ENCODE data around the gene PIEZO2. TPM values are rescaled to one million over a fixed set of nuclear protein-coding genes. Genes with fewer than 3 reads are reported as not detected.
A peak's percentile ranks its signal among the peaks of the same experiment; 100 is the strongest.
"Not testable (repeated sequence)": the region's sequence is repeated elsewhere in the genome, so short reads cannot be mapped to it uniquely, and the experiment has no call there.

Gene PIEZO2
- total RNA-seq, 2 experiments from 2014 or later = not detected

- Mint-ChIP-seq H3K27ac (no peak overlapping the region), H3K4me1 (no peaks in the 10 kb centered on the region), H3K27me3 (peaks cover 10% of the 10 kb centered on the region), H3K4me3 (no peak overlapping the region), H3K36me3 (ENCODE audit: low read depth) (no peaks in the 10 kb centered on the region), H3K9me3 (no peaks in the 10 kb centered on the region)
- no peak for DNase-seq
- ChIA-PET POLR2A (no interaction called here), CTCF (no interaction called here)
Observed at GRCh38 chr18:10863026-10863425, 286.3 kb downstream of the PIEZO2 start.

GRCh38 chr18:10860928-10861327 lies 288.4 kb downstream of the PIEZO2 start:
- no peaks in the 10 kb centered on the region for H3K9me3 Mint-ChIP-seq
- no peaks in the 10 kb centered on the region for H3K36me3 Mint-ChIP-seq (ENCODE audit: low read depth)
- peaks cover 10% of the 10 kb centered on the region for H3K27me3 Mint-ChIP-seq
- no peaks in the 10 kb centered on the region for H3K4me1 Mint-ChIP-seq
- no peak for DNase-seq
- ChIA-PET CTCF (no interaction called here), POLR2A (no interaction called here)
- no peak overlapping the region for H3K27ac Mint-ChIP-seq
- no peak overlapping the region for H3K4me3 Mint-ChIP-seq

GRCh38 chr18:10860382-10860781 lies 289.0 kb downstream of the PIEZO2 start:
- POLR2A ChIA-PET = no interaction called here
- CTCF ChIA-PET = no interaction called here
- H3K9me3 Mint-ChIP-seq = no peaks in the 10 kb centered on the region

GRCh38 chr18:10858477-10858876 lies 290.9 kb downstream of the PIEZO2 start:
- H3K9me3 Mint-ChIP-seq = no peaks in the 10 kb centered on the region
- CTCF ChIA-PET = no interaction called here
- H3K27ac Mint-ChIP-seq = no peak overlapping the region
- DNase-seq = no peak
- H3K4me1 Mint-ChIP-seq = no peaks in the 10 kb centered on the region
- POLR2A ChIA-PET = no interaction called here
- H3K27me3 Mint-ChIP-seq = peaks cover 5% of the 10 kb centered on the region
- no peak overlapping the region for H3K4me3 Mint-ChIP-seq
- H3K36me3 Mint-ChIP-seq (ENCODE audit: low read depth) = no peaks in the 10 kb centered on the region

More at GRCh38 chr18:10860382-10860781, 289.0 kb downstream of the PIEZO2 start:
- Mint-ChIP-seq H3K4me1 (no peaks in the 10 kb centered on the region), H3K4me3 (no peak overlapping the region), H3K27ac (no peak overlapping the region), H3K27me3 (peaks cover 10% of the 10 kb centered on the region), H3K36me3 (ENCODE audit: low read depth) (no peaks in the 10 kb centered on the region)
- no peak for DNase-seq

- Mint-ChIP-seq H3K27ac (no peak overlapping the region), H3K4me3 (no peak overlapping the region), H3K36me3 (ENCODE audit: low read depth) (no peaks in the 10 kb centered on the region), H3K4me1 (no peaks in the 10 kb centered on the region), H3K27me3 (no peaks in the 10 kb centered on the region), H3K9me3 (no peaks in the 10 kb centered on the region)
- no peak for DNase-seq
- POLR2A ChIA-PET = no interaction called here
- CTCF ChIA-PET = no interaction called here
Observed at GRCh38 chr18:10856132-10856531, 293.2 kb downstream of the PIEZO2 start.

GRCh38 chr18:10852385-10853303 lies 296.7 kb downstream of the PIEZO2 start:
- Mint-ChIP-seq H3K4me1 (no peaks in the 10 kb centered on the region), H3K27me3 (peaks cover 7% of the 10 kb centered on the region), H3K4me3 (no peak overlapping the region), H3K27ac (no peak overlapping the region), H3K36me3 (ENCODE audit: low read depth) (no peaks in the 10 kb centered on the region), H3K9me3 (no peaks in the 10 kb centered on the region)
- POLR2A ChIA-PET = no interaction called here
- CTCF ChIA-PET = no interaction called here
- DNase-seq = no peak

- CTCF ChIA-PET = interaction anchor here (0.8 to 1.6 kb wide), 2 partner anchors 11 to 94 kb away, joined by 3 to 5 read pairs; no protein-coding TSS in a partner anchor
- no peaks in the 10 kb centered on the region for H3K9me3 Mint-ChIP-seq
Observed at GRCh38 chr18:10851824-10852319, 297.5 kb downstream of the PIEZO2 start.

GRCh38 chr18:10850840-10851239 lies 298.5 kb downstream of the PIEZO2 start:
- Mint-ChIP-seq H3K9me3 (no peaks in the 10 kb centered on the region), H3K4me1 (no peaks in the 10 kb centered on the region), H3K27ac (no peak overlapping the region), H3K36me3 (ENCODE audit: low read depth) (no peaks in the 10 kb centered on the region), H3K4me3 (no peak overlapping the region), H3K27me3 (peaks cover 10% of the 10 kb centered on the region)
- DNase-seq = no peak
- CTCF ChIA-PET = interaction anchor here (0.6 to 1.6 kb wide), 2 partner anchors 93 to 804 kb away, joined by 3 to 5 read pairs; no protein-coding TSS in a partner anchor
- POLR2A ChIA-PET = no interaction called here

More at GRCh38 chr18:10851824-10852319, 297.5 kb downstream of the PIEZO2 start:
- H3K27me3 Mint-ChIP-seq = peaks cover 8% of the 10 kb centered on the region
- no peaks in the 10 kb centered on the region for H3K36me3 Mint-ChIP-seq (ENCODE audit: low read depth)
- no peak overlapping the region for H3K4me3 Mint-ChIP-seq
- POLR2A ChIA-PET = no interaction called here
- no peaks in the 10 kb centered on the region for H3K4me1 Mint-ChIP-seq
- H3K27ac Mint-ChIP-seq = no peak overlapping the region
- peak; percentile 10 for DNase-seq

GRCh38 chr18:10850216-10850615 lies 299.2 kb downstream of the PIEZO2 start:
- H3K27me3 Mint-ChIP-seq = peaks cover 10% of the 10 kb centered on the region
- ChIA-PET POLR2A (no interaction called here), CTCF (interaction anchor here (0.6 to 1.6 kb wide), 2 partner anchors 93 to 805 kb away, joined by 3 to 5 read pairs; no protein-coding TSS in a partner anchor)
- no peaks in the 10 kb centered on the region for H3K36me3 Mint-ChIP-seq (ENCODE audit: low read depth)
- no peak overlapping the region for H3K4me3 Mint-ChIP-seq
- no peak overlapping the region for H3K27ac Mint-ChIP-seq
- H3K9me3 Mint-ChIP-seq = no peaks in the 10 kb centered on the region
- no peak for DNase-seq
- H3K4me1 Mint-ChIP-seq = no peaks in the 10 kb centered on the region

GRCh38 chr18:10847907-10848306 lies 301.5 kb downstream of the PIEZO2 start:
- peaks cover 10% of the 10 kb centered on the region for H3K27me3 Mint-ChIP-seq
- ChIA-PET POLR2A (no interaction called here), CTCF (no interaction called here)
- no peak for DNase-seq
- H3K9me3 Mint-ChIP-seq = no peaks in the 10 kb centered on the region
- H3K4me3 Mint-ChIP-seq = no peak overlapping the region
- no peaks in the 10 kb centered on the region for H3K36me3 Mint-ChIP-seq (ENCODE audit: low read depth)
- H3K27ac Mint-ChIP-seq = no peak overlapping the region
- H3K4me1 Mint-ChIP-seq = no peaks in the 10 kb centered on the region

GRCh38 chr18:10847408-10847790 lies 302.0 kb downstream of the PIEZO2 start:
- no peak overlapping the region for H3K27ac Mint-ChIP-seq
- POLR2A ChIA-PET = no interaction called here
- no peak overlapping the region for H3K4me3 Mint-ChIP-seq
- no peaks in the 10 kb centered on the region for H3K9me3 Mint-ChIP-seq
- no peak for DNase-seq
- CTCF ChIA-PET = no interaction called here
- H3K4me1 Mint-ChIP-seq = no peaks in the 10 kb centered on the region
- H3K27me3 Mint-ChIP-seq = peaks cover 11% of the 10 kb centered on the region
- H3K36me3 Mint-ChIP-seq (ENCODE audit: low read depth) = no peaks in the 10 kb centered on the region

GRCh38 chr18:10846657-10847407 lies 302.5 kb downstream of the PIEZO2 start:
- Mint-ChIP-seq H3K36me3 (ENCODE audit: low read depth) (no peaks in the 10 kb centered on the region), H3K27me3 (peaks cover 12% of the 10 kb centered on the region), H3K27ac (no peak overlapping the region), H3K4me3 (no peak overlapping the region), H3K4me1 (no peaks in the 10 kb centered on the region), H3K9me3 (no peaks in the 10 kb centered on the region)
- no peak for DNase-seq
- POLR2A ChIA-PET = no interaction called here
- CTCF ChIA-PET = no interaction called here

GRCh38 chr18:10846035-10846434 lies 303.3 kb downstream of the PIEZO2 start:
- POLR2A ChIA-PET; H3K27ac Mint-ChIP-seq; H3K4me1 Mint-ChIP-seq; DNase-seq; H3K9me3 Mint-ChIP-seq; CTCF ChIA-PET; H3K4me3 Mint-ChIP-seq; H3K36me3 Mint-ChIP-seq (ENCODE audit: low read depth): not testable (repeated sequence)
- peaks cover 15% of the 10 kb centered on the region for H3K27me3 Mint-ChIP-seq
